HG03060 (cell line): ENCODE results near the gene EGFR.

ENCODE experiments used
- ATAC-seq: cut with Tn5 transposase; IDR thresholded peaks from one replicate; pipeline ENCODE4 v1.9.1; 2021; ENCODE audit warnings: low read depth, moderate number of reproducible peaks; ENCODE audit not compliant: unreplicated experiment

The EGFR gene

DNA sequence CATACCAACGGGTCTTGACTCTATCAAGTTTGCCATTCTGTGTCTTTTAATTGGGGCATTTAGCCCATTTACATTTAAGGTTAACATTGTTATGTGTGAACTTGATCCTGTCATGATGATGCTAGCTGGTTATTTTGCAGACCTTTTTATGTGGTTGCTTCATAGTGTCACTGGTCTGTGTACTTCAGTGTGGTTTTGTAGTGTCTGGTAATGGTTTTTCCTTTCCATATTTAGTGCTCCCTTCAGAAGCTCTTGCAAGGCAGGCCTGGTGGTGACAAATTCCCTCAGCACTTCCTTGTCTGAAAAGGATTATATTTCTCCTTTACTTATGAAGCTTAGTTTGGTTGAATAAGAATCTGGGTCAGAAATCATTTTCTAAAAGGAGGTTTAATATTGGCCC is 211.2 kb downstream of the EGFR start:
- ATAC-seq, result no peak

DNA sequence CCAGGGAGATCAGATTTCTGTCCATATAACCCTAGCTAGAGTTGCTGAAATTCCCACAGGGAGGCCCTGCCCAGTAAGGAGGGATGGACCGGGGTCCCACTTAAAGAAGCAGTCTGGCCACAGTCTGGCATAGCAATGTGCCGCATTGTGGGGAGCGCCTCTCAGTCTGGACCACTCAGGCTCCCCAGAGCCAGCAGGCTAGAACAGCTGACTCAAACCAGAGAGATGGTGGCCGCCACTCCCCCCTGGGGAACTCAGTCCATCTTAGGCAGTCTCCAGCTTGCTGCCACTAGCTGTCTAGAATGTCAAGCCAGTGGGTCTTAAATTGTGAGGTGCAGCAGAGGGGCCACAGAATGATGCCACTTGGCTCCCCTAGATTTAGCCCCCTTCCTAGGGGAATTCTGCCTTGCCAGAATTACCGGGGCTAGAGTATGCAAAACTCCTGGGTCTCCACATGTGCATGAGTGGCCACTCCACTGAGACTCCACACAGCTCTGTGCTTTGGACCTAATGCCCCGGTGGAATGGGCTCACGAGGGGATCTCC is 213.0 kb downstream of the EGFR start:
- ATAC-seq, result no peak

DNA sequence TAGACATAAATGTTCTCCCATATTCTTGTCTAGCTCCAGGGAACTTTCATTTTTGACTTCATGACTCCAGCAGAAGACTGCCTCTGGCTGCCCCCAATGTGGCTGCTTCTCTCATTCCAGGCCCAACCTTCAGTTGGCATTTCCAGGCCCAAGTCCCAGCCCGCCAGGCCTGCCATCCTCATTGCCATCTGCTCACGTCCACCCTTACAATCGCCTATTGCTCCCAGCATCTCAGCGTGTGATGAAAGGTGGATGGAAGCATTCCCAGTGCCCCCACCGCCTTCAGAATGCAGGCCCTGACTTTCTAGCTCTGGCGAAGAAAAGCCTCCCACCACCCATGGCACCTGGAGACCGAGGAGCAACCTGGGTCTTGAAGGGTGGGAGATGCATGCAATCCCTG is 214.2 kb downstream of the EGFR start:
- ATAC-seq, result no peak

DNA sequence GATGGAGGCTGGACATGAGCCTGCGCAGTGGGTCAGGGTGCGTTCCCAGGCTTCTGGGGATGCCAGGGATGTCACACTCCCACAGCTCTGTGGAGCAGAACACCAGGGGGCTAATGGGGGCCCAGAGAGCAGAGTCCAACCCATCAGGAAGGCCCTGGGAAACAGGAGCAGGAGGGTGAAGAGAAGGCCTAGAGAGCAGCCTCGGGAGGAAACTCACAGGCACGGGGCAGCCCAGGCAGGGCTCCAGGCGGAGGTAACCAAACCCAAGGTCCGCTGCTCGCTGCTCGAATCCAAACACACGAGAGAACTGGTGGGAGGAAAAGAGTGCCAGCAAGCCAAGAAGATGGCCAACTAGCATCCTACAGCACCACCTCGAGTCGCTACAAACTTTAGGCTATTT is 215.6 kb downstream of the EGFR start:
- ATAC-seq, result no peak

DNA sequence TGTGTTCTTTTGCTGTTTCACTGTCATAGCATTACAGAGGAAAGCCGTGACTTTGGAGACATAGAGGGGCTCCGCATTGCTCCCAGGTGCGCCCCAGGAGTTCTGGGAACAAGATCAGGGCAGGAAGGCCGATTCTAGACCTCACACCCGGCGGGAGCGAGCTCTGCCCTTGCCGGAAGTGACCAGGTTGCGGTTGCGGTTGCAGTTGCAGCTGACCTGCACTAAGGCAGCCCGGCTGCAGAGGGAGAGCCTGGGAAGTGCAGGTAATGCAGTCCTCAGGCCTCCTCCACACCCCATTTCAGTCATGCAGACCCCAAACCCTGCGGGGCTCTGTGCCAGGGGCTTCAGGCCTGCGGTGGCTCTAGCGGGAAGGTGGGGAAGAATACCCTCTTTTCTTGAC is 216.3 kb downstream of the EGFR start:
- no peak for ATAC-seq

DNA sequence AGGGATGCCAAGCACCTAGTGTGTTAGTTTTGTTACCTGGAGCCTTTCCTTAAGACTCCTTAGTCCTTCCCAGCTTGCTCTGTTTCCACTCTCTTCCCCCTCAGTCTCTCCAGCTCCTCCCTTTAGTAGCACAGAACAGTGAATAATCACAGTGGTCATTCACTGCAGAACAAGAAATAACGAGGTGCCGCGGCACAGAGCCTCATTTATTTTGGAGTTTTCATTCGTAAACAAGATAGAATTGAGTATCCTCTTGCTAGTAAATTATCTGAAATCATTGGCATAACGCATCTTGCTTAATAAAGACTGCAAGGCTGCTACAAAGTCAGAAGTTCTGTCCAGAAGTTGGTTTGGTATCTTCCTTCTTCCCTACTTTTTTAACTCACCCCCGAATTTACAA is 217.0 kb downstream of the EGFR start:
- ATAC-seq, result no peak

DNA sequence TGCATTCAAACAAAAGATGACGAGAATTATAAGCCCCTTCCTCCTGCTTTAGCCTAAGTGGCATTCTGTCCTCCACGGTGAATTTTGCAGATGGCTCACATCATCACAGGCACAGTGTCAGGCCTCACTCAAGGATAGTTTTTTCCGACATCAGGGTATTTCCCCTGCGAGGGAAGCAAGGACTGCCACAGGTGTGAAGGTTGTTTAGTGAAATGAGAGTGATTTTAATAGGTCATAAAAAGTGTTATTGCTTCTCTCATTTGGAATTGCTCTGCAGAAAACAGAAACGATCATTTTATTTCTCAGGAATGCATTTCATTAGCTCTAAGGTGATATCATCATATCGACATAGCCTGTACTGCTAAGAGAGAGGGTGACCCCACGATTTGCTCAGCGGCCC is 217.7 kb downstream of the EGFR start:
- ATAC-seq, result no peak

DNA sequence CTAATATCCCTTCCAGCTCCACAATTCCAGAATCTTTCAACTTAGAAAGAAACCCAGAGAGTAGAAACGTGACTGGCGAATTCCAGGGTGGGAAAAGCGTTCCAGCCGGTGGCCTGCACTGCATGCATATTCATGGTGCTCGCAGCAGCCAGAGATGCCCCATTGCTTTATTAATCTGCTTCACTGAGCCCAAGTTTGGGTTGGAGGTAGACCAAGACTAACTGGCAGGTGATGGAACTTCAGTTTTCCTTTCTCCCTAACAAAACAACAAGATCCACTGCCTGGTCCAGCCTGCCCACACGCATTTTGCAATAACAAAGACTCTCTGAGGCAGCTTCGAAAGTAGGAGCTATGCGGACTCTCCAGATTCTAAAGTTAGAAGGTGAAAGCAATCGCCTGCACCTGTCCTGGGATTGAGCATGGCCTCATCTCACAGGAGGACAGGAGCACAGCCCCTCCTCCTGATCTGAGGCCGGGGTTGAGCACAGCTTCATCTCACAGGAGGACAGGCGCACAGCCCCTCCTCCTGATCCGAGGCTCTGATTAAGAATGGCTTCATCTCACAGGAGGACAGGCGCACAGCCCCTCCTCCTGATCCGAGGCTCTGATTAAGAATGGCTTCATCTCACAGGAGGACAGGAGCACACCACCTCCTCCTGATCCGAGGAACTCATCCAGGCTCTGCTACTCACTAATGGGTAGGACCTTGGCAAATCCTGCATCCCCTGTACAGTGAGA is 218.5 kb downstream of the EGFR start:
- no peak for ATAC-seq

DNA sequence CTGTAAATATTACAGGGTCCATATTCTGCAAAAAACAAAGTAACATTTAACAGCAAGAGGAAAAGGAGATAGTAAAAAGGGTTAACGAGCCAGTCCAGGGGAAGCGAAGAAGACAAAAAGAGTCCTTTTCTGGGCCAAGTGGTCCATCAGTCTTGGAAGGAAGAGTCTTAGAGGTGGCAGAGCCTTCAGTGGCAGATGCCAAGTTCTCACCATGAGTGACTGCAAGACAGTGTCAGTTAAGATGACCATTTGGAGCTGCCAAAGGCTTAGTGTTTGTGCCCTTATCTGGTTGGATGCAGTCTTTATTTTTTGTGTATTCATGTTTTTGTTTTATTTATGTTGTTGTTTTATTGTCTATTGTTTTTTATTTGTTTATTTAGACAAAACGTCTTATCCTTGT is 220.6 kb downstream of the EGFR start:
- no peak for ATAC-seq

DNA sequence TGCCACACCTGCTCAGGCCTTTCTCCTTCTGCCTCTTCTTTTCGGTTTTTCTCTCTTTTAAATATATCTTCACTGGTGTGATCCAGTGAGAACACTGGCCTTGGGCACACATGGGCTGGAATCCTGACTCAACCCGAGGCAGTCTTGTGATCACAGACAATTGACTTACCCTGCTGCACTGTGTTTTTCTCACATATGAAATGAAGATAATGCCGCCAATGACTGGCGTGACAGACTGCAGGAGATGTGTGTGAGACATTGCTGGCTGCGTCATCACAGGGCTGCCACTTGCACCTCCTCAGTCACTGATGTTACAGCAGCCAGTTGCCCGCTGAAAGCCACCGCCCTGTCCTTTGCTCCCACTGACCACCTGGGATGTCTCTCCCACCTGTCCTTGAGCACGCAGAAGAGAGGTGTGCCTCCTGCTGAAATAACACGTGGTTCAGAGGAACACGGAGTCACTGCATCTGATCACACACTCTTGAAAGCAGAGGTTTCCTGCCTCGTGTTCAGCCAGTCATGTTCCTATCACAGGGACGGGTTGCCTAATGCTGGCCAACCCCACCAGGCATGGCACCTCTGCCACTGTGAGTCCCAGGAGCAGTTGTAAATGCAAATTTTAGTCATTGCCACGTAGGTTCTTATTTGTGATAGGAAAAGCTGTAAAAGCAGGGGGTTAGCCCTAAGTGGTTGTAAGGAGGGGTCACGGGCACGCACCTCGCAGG is 221.8 kb downstream of the EGFR start:
- no peak for ATAC-seq

DNA sequence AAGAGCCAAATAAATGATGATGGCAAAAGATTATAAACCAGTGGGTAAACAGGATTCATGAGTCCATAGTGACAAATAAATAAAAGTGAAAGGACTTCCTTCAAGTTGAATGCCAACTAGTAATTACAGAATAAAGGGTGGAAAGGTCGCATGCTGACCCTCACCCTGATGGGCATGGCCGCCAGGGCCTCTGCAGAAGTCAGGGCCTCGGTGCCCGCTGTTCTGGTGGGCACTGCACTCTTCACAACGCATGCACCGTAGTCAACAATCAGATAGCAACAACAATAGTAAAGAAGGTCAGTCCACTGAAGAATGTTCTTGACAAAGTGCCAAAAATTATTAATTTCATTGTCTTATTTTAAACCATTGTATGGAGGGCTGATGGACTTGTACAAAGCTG is 223.1 kb downstream of the EGFR start:
- no peak for ATAC-seq

DNA sequence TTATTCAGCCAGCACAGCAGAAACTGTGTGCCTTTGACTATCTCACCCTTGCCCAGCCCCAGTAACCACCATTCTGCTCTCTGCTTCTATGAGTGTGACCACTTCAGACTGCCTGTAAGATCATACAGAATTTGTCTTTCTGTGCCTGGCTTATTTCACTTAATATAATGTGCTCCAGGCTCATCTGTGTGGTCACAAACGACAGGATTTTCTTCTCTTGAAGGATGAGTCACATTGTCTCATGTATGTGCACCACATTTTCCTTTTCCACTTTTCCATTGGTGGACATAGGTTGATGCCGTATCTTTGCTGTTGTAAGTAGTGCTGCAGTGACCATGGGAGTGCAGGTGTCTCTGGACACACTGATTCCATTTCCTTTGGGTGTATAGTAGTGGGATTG is 223.8 kb downstream of the EGFR start:
- ATAC-seq, result no peak

DNA sequence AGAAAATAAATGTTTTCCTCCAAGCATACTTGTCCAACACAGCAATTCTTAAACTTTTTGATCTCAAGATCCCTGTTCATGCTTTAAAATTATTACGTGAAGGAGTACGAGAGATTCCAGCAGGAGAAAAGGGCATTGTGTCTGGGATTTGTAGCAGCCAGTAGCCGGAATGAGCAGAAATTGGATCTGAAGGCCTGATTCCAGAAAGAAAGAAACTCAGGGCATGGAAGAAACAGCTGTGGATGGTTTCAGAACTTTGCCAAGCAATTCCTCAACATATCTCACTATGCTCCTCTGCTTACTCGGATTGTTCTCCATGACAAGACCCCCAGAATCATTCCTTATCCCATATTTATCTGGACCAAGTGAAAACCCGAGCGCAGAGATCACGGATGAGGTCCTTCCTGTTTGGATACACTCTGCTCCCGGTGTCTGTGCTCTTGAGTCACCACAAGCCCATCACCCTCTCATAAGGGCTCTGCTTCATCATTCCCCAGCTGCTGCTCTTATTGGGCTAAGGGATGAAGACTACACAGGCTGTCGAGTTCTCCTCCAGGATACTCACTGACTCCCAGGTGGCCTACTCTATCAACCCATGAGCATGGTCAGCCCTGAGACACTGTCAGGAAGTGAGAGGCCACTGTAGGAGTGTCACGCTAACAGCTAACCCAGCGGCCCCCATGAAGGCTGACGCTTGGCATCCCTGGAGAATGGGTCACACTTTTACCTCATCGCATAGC is 225.4 kb downstream of the EGFR start:
- no peak for ATAC-seq

DNA sequence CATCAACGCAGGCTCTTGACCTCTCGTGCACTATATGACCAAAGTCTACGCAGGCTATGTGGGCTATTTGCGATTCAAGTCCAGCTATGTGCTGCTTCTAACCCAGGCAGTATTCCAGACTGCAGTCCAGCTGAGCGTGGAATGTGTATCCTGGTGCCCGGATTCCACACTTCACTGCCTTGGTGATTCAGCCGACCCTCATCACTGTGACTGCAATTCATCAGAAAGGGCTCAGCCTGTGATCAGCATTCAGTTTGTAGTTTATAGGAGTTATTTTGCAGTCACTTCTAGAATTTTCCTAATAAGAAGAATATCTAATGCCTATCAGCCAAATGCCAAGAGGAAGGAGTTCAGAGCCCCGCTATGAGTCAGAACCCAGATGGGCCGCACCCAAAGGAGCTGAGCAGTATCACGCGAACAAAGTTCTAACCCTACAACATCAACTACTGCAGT is 226.5 kb downstream of the EGFR start:
- ATAC-seq, result no peak

DNA sequence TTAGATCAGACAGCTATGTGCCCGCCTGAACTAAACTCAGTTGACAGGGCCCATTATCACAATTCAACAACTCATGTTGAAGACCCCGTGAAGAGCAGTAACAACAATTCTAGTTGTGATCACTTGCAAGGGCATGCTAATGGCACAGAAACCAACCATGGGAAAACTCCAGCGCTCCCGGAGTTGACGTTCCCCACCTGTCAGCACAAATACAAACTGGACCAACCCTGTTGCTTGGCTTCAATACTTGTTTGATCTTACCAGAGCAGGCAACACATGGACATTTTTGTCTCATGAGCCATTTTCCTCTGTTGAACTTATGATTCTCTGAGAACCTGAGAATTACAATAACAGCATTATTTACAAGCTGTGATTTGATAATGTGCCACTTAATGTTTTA is 227.4 kb downstream of the EGFR start:
- ATAC-seq, result no peak

DNA sequence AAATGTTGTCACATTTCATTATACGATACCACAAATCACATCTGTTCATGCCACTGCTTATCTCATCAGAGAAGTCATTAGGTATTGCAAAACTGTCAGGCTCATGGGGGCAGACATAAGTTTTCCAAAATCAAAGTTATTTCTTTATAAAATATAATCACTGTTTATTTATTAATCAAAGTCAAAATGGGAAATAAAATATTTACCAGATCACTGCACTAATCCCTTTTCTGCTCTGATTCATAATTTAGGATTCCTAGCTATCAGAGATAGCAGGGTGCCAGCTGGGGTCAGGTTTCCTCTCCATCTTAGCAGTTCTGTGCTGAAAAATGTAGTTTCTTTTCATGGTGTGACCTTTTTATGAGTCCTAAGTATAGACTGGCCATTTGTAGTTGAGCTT is 228.6 kb downstream of the EGFR start:
- no peak for ATAC-seq

DNA sequence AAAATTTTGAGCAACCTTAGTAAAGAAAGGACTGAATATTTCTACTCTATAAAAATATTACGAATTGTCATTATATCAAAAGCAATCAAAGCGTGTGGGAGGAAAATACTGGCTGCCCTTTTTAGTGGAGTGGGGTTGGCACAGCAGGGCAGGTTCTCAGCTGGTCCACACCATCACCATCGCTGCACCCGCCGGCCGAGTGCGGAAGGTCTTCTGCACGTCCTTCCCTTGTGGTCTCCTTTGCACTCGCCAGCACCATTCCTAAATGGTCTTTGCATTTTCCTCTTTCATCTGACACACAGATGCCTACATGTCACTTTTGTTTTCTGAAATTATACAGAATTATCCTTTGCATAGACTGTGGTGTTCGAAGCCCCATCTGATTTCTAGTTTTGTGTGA is 229.7 kb downstream of the EGFR start:
- ATAC-seq, result no peak

DNA sequence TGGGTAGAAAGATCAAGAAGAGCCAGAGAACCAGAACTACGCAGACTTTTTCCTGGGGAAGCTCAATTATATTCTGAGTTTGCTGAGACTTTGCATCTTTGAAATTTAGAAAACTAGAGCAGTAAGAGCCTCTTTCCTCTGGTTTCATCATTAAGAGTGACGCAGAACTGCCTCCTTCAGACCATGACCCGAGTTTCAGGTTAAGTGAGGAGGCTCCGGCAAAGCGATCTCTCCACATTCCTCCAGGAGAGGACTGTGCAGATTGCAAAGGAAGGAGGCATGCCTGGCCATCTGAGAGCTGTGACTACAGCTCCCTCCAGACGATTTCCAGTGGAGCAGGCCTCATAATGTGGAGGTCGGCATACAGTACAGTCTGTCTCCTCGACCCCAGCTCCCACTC is 230.5 kb downstream of the EGFR start:
- no peak for ATAC-seq

DNA sequence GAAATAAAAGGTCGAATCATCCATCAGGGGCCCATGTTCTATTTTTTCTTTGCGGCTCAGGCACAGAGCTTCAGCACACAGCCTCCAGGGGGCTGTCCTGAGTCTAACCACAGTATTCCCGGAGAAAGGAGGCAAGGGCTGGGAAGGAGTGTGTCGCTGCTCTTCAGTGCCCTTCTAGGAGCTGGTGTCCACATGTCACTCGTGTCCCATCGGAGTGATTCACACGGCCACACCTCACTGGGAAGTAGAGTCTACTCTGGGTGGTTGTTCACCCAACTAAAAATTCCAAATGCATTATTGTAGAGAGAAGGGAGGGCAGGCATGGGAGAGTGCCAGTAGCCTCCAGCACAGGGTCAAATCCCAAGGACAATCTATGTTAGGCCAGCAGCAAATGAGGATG is 231.5 kb downstream of the EGFR start:
- no peak for ATAC-seq

DNA sequence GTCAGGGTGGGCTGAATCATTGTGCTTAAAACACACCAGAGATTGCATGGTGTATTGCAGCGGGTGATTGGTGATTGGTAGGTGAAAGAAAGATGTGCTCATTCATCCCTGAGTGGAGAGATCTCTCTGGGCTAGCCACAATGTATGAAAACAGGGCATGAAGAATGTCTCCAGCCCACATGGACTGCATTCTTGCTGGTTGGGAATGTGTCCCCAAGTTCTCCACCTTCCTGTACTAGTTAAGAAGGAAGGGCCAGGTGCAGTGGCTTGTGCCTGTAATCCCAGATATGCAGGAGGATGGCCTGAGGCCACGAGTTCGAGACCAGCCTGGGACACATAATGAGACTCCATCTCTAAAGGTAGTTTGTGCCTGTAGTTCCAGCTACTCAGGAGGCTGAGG is 232.5 kb downstream of the EGFR start:
- no peak for ATAC-seq

DNA sequence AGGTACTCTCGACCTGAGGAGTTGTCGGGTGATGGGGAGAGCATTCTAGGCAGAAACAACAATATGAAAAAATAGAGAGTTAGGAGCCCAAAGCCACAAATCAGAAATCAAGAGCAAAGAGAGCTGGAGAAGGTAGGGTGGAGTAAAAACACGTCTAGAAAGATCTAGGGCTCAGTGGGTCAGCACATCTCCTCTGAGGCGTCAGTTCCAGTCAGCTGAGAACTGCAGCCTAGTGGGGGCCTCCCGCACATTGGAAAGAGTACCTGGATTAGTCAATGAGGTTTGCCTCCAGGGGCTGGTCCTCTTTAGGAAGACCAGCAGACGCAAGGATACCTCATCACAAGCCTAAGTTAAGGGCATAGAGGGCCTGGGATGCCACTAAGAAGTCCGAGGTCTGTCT is 233.1 kb downstream of the EGFR start:
- ATAC-seq, result no peak
